Measurements from ENCODE around the gene MAN1A1.

MAN1A1 gene

GRCh38 chr6:119226089-119226488, 123.5 kb downstream of the MAN1A1 start:
- DNase-seq, result no peak

GRCh38 chr6:119224095-119224701, 125.4 kb downstream of the MAN1A1 start:
- DNase-seq, result no peak

- no peak for DNase-seq
These were observed 129.1 kb downstream of the MAN1A1 start for GRCh38 chr6:119220452-119220851.

GRCh38 chr6:119218548-119218947, 131.0 kb downstream of the MAN1A1 start:
- no peak for DNase-seq

GRCh38 chr6:119215885-119216590, 133.5 kb downstream of the MAN1A1 start:
- no peak for DNase-seq

GRCh38 chr6:119215309-119215708, 134.3 kb downstream of the MAN1A1 start:
- no peak for DNase-seq

- DNase-seq, result no peak
These were observed 139.0 kb downstream of the MAN1A1 start for GRCh38 chr6:119210596-119210995.

- DNase-seq, result no peak
These were observed 139.9 kb downstream of the MAN1A1 start for GRCh38 chr6:119209452-119210205.

GRCh38 chr6:119207971-119208725, 141.4 kb downstream of the MAN1A1 start:
- DNase-seq, result no peak

- DNase-seq, result no peak
These were observed 142.2 kb downstream of the MAN1A1 start for GRCh38 chr6:119207327-119207726.

- no peak for DNase-seq
These were observed 143.5 kb downstream of the MAN1A1 start for GRCh38 chr6:119205911-119206618.

- DNase-seq, result no peak
These were observed 144.8 kb downstream of the MAN1A1 start for GRCh38 chr6:119204719-119205118.

- no peak for DNase-seq
These were observed 148.1 kb downstream of the MAN1A1 start for GRCh38 chr6:119201480-119201879.

GRCh38 chr6:119200512-119201175, 148.9 kb downstream of the MAN1A1 start:
- DNase-seq, result no peak

- DNase-seq, result no peak
These were observed 152.3 kb downstream of the MAN1A1 start for GRCh38 chr6:119197271-119197670.

GRCh38 chr6:119196715-119197114, 152.8 kb downstream of the MAN1A1 start:
- DNase-seq, result no peak

- no peak for DNase-seq
These were observed 153.7 kb downstream of the MAN1A1 start for GRCh38 chr6:119195848-119196247.

- no peak for DNase-seq
These were observed 154.4 kb downstream of the MAN1A1 start for GRCh38 chr6:119195204-119195603.

- DNase-seq, result no peak
These were observed 155.9 kb downstream of the MAN1A1 start for GRCh38 chr6:119193707-119194106.

GRCh38 chr6:119192200-119192599, 157.4 kb downstream of the MAN1A1 start:
- DNase-seq, result no peak

GRCh38 chr6:119190176-119190575, 159.4 kb downstream of the MAN1A1 start:
- no peak for DNase-seq

- DNase-seq, result no peak
These were observed 160.1 kb downstream of the MAN1A1 start for GRCh38 chr6:119189498-119189897.

Data from stimulated activated CD4-positive, alpha-beta T cell treated with anti-CD3 and anti-CD28 coated beads, Interleukin-12 subunit alpha, Interleukin-12 subunit beta, amount 100 ng/mL, for 4 hours (primary cell).